ENCODE data around the gene ZNF423. TPM values are rescaled to one million over a fixed set of nuclear protein-coding genes. Genes with fewer than 3 reads are reported as not detected.

The ZNF423 gene
- total and polyA plus RNA-seq, 10 donors, result 0.36 to 7.0 (median 3.7) TPM

DNA sequence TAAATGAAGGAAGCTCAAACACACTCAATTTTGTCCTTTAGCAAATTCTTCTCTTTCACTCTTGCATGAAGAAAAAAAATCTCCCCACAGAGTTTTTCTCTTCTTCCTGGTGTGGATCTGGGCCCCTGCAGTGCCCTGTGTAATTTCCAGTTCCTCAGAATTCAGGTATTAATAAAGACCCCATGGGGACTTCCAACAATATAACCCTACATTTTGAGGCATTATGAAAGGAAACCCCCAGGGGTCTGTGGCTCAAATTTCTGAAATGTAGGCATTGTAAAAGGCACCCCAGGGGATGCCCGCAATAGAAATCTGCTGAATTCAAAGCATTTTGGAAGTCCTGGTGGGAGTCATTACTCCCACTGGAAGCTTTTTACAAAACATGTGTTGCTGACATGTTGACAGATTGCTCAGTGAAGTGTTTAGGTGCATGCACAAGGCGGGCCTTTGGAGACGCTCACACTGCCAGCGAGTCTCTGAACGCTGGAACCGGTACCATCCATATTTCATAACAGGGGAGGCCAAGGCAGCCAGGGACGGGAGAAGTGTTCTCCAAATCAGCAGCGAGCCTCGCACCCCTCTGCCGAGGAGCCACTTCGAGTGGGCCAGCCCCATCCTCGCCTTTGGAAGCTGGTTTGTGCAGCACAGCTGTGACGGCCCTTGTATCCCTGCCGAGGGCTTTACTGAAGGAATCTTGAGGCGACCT, 154.0 kb downstream of the ZNF423 start:
- TF ChIP-seq POLR2AphosphoS5 (IDR thresholded peaks at IDR 0.05) (peak in 2 of 3 donors; percentile 27 to 42), CTCF (IDR thresholded peaks at IDR 0.05 in 8 of 11, conservative IDR thresholded peaks at IDR 0.05 in 3 of 11) (no peak), POLR2A (IDR thresholded peaks at IDR 0.05) (no peak)
- Histone ChIP-seq H3K36me3 (no peaks in the 10 kb centered on the region), H3K9me3 (peaks cover 0 to 8% (median 0%) of the 10 kb centered on the region in 8 donors), H3K4me3 (no peak overlapping the region), H3K27me3 (replicated peaks in 1 of 7) (peaks cover 0 to 24% (median 0%) of the 10 kb centered on the region in 7 donors), H3K27ac (peak overlapping the region in 1 of 8 donors; percentile 22), H3K4me1 (peaks cover 0 to 17% (median 3%) of the 10 kb centered on the region in 6 donors)
- DNase-seq, result no peak
- intact Hi-C loops (cut with DNase I; ENCODE audit: low total_unique reads), result no loop called here
- 51 to 80% (median 75%) methylated on average over 15 of the region's 15 CpGs for WGBS, 5 donors

- DNase-seq, result no peak
- TF ChIP-seq POLR2AphosphoS5 (IDR thresholded peaks at IDR 0.05) (no peak), POLR2A (IDR thresholded peaks at IDR 0.05) (no peak), CTCF (IDR thresholded peaks at IDR 0.05 in 8 of 11, conservative IDR thresholded peaks at IDR 0.05 in 3 of 11) (no peak)
- intact Hi-C loops (cut with DNase I; ENCODE audit: low total_unique reads), result no loop called here
- Histone ChIP-seq H3K27ac (no peak overlapping the region), H3K4me1 (peaks cover 0 to 17% (median 3%) of the 10 kb centered on the region in 6 donors), H3K27me3 (replicated peaks in 1 of 7) (peaks cover 0 to 24% (median 0%) of the 10 kb centered on the region in 7 donors), H3K9me3 (peaks cover 0 to 8% (median 0%) of the 10 kb centered on the region in 8 donors), H3K36me3 (no peaks in the 10 kb centered on the region), H3K4me3 (no peak overlapping the region)
- WGBS, 5 donors, result 53 to 69% (median 65%) methylated on average over 18 of the region's 18 CpGs
Measured at GRCh38 chr16:49701065-49701685, 154.7 kb downstream of the ZNF423 start.

DNA sequence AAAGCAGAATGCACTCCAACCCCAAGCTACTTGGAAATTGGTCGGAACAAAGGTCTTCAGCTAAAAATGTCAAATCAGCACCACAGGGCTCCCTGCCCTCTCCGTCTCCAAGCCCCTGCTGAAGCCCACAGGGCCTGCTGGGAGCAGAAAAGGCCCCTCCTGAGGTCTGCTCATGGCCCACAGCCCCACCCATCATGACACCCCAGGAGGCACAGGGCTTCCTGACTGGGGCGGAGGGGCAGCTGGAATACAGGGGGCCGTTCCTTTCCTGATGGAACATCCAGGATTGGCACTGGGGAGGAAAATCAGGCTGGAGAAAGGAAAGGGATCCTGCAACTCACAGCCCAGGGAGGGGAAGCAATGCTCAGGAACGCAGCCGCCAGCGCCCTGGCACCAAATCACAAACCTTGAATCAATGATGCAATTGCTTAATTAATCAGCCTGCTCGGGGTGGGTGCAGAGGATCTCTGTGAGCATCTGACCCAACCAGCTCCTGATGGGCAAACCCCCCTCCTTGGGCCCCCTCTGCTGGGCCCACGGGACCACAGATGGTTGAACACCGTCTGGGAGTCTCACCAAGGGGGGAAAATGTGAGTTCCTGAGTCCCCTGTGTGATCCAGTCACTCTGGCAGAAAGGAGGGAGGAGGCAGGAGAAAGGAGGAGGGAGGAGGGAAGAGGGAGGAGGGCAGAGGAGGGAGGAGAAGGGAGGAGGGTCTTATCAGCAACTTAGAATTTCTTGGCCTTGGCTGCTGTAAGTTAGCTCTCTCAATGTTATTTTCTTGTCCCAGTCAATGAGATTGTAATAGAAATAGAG, 155.5 kb downstream of the ZNF423 start:
- TF ChIP-seq CTCF (IDR thresholded peaks at IDR 0.05 in 8 of 11, conservative IDR thresholded peaks at IDR 0.05 in 3 of 11) (no peak), POLR2AphosphoS5 (IDR thresholded peaks at IDR 0.05) (no peak), POLR2A (IDR thresholded peaks at IDR 0.05) (no peak)
- Histone ChIP-seq H3K4me1 (peaks cover 0 to 17% (median 3%) of the 10 kb centered on the region in 6 donors), H3K27me3 (replicated peaks in 1 of 7) (peaks cover 0 to 24% (median 0%) of the 10 kb centered on the region in 7 donors), H3K9me3 (peaks cover 0 to 8% (median 0%) of the 10 kb centered on the region in 8 donors), H3K36me3 (no peaks in the 10 kb centered on the region), H3K27ac (no peak overlapping the region), H3K4me3 (no peak overlapping the region)
- intact Hi-C loops (cut with DNase I; ENCODE audit: low total_unique reads), result no loop called here
- DNase-seq, result no peak
- WGBS, 5 donors, result 45 to 60% (median 55%) methylated on average over 10 of the region's 10 CpGs
